DMS53 treated with DMSO at 0.1 percent for 48 hours (cell line): ENCODE data around the gene DIP2A.
A peak's percentile ranks its signal among the peaks of the same experiment; 100 is the strongest.

Experiments used
- DNase-seq: peaks from one replicate; lab custom pipeline; 2025; ENCODE audit not compliant: unreplicated experiment; lab: John Stamatoyannopoulos, UW

Gene DIP2A

DNA sequence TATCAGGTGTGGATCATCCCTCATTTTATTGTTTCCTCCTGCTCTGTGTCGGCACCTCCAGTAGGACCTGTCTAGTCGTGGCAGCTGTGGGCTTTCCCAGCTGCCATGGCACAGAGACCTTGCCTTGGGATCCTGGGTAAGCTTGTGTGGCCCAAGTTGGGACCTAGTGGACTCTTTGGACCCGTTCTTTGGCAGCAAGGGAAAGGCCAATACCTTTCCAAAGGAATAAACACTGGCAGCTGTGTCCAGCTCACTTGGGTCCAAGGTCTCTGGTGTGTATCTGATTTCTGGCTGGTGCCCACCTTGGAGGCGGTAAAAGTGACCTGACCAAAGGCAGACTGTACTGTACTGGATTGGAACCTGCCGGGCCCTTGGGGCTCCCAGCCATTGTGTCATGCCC, 21.8 kb downstream of the DIP2A start:
- no peak for DNase-seq

DNA sequence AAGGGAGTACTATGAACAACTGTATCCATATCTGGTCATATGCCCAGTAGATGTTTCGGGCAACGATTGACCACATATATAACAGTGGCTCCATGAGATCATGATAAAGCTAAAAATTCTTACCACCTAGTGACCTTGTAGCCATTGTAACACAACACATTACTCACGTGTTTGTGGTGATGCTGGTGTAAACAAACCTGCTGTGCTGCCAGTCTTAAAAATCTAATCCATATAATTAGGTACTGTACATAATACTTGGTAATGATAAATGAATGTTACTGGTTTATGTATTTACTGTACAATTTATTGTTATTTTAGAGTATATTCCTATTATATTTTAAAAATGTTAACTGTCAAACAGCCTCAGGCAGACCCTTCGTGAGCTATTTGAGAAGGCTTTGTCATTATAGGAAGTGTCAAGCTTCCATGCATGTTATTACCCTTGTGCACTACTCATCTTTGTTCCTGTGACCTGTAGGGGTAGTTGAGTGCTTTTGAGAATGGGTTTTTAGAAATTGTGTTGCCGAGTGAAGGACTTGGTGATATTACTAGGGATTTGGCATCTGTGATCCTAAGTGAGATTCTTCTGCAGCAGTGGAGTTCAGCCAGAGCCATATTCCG, 23.6 kb downstream of the DIP2A start:
- no peak for DNase-seq

DNA sequence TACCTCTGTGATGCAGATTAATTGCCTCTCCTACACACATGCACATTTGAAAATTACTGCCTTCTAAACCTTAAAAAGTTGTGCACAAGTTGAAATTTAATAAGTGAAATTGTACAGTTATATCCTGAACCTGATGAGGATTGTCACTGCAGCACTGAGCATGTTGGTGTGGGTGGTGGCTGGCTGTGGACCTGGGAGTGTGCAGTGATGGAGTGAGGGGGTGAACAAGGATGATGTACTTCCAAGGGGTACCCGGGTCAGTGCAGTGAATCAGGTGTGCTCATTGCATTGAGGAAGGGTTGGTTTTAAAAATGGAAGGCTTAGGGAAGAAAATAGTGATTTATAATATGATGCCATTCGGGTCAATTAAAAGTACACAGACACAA, 24.1 kb downstream of the DIP2A start:
- DNase-seq, result no peak

DNA sequence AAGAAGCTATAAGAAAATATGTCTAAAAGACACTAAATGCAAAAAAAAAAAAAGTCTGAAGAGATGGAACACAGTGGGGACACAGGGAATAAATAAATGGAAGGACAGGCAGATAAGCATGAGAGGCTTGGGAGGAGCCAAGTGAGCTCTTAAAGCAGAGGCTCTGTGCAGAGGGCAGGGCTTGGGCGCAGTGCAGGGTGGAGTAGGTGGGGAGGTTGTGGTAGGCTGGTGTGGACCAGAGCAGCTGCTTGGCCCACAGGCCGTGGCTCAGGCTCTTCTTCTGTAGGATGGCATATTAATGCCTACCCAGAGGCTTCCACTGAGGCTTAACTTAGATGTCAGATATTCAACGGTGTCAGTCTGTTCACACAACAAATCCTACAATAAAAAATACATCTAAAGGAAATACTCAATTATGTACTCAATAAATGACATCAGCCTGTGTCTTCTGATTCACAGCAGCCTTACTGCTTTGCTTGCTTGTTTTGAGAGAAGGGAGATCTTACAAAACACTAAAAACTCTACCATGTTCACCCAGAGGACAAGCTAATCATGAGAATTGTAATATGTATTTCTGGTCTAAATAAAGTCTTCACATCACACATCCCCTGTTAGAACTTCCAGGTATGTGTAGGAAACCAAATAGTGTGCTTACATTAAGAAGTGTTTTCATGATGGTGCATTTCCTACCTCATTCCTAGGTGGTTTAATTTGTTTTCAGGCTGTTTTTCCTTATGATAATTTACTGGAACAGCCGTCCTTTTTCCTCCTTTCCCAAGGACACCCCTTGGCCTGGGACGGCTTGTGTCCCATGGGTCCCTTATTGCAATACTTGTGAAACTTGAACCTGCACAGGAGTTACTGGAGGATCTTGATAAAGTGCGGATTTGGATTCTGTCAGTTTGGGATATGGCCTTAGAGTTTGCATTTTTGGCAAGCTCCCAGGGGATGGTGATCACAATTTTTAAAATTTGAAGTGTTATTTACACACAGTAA, 24.9 kb downstream of the DIP2A start:
- no peak for DNase-seq

DNA sequence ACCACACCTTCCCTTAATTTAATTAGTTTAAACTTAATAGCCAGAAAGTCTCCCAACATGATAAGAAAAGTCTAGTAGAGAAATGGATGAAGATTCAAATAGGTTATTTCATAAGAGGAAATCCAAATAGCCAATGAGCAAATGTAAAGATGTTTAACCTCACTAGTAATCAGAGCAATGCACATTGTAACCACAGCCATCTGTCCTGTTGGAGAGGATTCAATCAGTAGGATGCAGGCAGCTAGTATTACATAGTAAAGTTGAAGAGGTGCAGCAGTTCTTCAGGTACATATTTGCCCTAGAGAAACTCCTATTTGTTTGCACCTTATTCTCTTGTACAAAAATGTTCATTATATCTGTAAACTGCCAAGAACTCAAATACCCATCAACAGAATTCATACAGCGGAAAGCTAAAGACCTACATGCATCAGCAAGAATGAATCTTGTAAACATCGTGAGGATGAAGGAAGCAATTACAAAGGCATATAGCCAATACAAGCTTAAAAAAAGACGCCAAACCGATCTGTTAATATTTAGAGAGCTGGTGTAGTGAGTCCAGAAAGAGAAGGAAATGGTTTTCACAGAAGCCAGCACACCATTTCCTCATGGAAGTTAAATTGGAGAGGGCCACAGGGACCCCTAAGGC, 27.9 kb downstream of the DIP2A start:
- no peak for DNase-seq

DNA sequence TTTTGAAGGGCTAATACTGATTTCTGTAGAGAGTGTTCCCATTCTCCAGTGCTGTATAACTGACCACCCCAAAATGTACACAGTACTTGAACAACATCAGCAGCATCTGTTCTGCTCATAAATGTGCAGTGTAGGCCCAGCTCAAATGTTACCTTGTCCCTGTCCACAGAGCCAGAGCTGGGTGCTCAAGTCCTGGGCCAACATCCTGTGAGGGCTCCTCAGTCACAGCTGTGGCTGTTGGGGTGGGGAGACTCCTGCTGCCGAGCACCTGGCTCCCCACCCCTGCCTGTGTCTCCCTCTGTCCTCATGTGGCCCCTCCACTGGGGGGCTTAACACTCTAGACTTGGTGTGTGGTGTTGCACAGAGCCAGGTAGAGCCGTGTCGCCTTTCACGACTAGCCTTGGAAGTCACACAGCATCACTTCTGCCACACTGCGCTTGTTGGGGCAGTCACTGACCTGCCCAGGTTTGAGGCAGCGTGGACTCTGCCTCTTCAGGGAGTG, 30.5 kb downstream of the DIP2A start:
- DNase-seq, result no peak

DNA sequence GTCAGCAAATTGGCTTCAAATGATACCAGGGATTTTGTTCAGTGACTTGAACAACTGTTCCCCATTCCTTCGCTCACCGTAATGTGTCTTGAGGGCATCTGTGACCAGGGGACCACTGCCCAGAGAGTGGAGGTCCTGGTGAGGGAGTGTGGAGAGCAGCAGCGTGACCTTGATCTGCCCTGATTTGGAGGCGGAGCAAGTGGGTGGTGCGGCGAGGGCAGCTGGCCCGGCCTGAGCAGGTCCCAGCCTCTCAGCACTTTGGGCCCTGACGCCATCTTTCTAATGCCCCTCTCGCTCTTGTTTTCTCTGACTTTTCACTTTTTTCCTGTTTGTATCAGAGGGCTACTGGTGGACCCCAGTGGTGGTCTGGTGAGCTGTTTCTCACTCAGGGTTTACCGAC, 31.1 kb downstream of the DIP2A start:
- DNase-seq, result no peak

DNA sequence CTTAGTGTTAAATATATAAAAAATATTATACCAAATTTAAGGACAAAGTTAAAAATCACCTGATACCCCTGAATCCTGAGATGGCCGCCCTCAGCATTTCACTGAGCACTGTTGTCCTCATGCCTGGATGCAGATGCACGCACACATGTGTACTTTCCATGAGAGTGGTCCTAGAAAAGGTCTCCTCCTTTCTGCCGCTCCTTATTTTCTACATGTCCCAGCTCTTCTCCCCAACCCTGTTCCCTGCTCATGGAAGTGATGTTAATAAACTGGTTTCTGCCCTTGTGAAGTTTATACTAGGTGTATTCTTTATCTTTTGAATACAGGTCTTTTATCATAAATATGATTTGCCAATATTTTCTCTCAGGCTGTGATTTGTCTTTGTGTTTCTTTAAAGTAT, 32.9 kb downstream of the DIP2A start:
- DNase-seq, result no peak

DNA sequence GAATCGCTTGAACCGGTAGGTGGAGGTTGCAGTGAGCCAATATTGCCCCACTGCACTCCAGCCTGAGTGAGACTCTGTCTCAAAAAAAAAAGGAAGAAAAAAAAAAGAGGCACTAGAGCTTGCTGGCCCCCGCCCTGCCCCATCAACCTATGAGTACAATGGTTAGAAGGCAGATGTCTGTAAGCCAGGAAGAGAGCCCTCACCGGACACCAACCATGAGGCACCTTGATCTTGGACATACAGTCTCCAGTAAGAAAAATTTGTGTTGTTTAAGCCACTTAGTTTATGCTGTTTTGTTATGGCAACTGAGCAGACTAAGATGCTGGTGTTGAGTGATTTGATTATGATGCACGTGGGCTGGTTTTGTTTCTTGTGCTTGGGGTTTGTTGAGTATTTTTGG, 34.2 kb downstream of the DIP2A start:
- no peak for DNase-seq

DNA sequence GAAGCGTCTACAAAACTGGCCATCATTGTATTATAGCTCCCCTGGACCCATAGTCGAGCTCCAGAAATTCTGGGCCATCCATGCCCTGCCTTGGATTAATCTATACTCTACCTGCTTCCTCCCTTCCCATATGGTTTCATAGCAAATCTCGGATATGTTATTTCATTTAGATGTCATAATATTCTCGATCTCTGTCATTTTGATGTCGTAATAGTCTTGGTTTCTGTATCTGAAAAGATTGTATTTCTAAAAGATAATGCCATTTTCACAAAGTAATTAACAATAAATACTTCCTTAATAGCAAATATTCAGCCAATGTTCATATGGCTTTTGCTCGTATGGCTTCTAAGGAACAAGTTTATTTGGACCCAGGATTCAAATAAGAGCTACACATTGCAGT, 35.1 kb downstream of the DIP2A start:
- DNase-seq, result no peak

DNA sequence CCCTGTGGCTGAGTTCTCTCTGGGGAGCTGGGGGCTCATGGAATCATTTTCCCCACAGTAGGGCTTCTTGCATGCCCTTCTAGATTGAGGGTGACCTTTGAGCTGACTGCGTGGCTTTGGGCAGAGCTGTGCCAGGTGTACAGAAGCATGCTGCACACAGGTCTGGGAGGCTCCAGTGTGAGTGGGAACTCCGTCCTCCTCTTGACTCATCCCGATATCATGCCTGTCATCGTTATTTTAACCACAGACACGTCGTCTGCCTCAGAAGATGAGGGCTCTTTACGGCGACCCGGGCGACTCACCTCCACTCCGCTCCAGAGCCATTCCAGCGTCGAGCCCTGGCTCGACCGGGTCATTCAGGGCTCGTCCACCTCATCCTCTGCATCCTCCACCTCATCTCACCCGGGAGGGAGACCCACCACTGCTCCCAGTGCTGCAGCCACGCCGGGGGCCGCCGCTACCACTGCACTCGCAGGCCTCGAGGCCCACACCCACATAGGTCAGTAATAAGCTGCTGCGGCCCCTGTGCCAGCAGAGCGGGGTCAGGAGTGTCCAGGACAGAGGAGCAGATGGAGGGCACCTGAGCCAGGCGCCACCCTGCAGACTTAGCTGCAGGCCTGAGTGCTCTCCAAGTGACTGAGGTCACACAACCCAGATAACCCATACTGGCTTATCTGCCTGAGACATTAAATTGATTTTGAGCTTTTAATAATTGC, 39.8 kb downstream of the DIP2A start:
- DNase-seq, result no peak

DNA sequence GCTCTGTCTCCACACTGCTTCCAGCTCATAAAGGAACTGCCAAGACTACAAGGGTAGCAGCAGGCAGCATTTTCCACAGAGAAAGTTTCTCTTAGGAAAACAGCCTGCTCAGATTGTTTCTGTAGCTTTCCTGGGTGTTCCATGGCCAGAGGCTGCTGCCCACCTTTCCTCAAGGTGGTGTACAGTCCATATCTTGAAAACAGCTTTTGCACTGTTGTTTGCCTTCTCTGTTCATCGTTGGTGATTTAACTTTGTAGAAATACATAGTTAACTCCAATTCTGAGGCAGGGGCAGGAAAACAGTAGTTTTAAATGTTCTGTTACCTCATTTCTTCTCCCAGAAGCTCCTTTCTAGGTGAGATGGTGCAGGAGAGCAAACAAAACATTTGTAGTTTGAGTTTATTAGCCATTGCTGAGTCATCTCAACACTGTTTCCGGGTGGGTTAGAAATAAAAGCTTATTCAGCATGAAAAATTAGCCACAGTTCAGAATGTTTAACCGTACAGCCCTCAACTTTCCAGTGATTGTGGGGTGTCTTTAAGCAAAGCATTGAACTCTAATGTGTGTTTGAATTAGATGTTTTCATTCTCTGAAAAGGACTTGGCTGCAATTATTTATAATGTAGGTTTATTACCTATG, 41.7 kb downstream of the DIP2A start:
- DNase-seq, result peak; percentile 47

DNA sequence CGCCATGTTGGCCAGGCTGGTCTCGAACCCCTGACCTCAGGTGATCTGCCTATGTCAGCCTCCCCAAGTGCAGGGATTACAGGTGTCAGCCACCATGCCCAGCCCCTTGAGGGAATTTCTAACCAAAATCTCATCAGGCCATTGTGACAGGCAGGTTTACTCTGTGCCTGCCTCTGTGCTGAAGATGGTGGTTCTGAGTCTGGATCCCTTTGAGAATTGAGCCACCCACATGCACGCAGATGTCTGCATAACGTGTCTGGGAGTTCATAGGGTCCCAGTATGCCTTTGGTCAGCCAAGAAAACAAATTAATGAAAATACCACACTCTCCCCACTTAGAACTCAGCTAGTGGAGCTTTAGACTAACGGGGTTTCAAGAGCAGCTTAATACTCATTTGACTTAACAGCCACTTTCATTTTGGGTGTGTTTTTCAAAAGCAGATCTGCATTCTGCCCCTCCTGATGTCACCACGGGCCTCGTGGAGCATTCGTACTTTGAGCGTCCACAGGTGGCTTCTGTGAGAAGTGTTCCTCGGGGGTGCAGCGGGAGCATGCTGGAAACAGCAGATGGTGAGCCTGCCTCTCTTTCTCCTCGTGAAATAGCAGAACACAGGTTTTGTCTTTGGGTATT, 45.3 kb downstream of the DIP2A start:
- DNase-seq, result no peak

DNA sequence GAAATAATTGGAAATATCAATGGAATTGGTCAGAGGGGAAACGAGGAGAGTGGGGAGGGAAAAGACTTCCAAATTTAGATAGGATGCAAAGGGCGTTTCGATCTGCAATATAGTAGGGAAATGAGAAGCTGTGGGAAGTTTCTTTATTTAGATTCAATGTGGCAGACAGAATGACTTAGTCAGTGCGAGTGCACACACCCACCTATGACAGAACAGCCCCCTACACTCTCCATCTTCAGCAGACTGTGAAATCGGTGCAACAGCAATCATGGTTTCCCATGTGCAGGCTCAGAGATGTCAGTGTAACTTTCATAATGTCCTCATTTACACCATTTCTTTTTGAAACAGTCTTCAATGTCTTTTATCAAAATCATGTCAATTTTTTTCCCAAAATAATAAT, 46.0 kb downstream of the DIP2A start:
- no peak for DNase-seq

DNA sequence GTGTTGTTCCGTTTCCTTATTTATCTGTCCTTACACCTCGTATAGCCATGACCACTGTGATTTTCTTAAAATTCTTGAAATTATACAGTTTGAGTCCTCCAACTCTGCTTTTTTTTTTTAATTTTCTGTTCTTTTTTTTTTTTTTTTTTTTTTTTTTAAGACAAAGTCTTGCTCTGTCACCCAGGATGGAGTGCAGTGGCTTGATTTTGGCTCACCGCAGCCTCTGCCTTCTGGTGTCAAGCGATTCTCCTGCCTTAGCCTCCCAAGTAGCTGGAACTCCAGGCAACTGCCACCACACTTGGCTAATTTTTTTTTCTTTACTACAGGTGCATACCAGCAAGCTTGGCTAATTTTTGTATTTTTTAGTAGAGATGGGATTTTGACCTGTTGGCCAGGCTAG, 48.9 kb downstream of the DIP2A start:
- no peak for DNase-seq

DNA sequence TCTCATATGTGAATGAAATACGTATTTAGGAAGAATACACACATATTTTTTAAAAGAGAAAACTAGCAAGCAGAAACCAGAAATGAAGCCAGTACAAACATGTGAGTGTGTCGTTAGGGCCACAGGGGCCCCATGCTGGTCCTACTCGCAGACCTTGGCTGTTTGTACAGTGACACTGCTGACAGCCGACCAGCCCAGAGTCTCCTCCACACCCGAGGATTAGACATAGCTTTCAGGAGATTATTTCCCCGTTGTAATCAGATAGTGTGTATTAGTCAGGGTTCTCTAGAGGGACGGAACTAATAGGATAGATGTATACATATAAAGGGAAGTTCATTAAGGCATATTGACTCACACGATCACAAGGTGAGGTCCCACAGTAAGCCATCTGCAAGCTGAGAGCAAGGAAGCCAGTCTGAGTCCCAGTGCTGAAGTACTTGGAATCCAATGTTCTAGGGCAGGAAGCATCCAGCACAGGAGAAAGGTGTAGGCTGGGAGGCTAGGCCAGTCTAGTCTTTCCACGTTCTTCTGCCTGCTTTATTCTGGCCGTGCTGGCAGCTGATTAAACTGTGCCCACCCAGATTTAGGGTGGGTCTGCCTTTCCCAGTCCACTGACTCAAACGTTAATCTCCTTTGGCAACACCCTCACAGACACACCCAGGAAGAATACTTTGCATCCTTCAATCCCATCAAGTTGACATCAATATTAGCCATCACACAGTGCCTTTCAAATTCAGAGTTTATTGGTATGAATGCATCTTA, 51.2 kb downstream of the DIP2A start:
- no peak for DNase-seq

DNA sequence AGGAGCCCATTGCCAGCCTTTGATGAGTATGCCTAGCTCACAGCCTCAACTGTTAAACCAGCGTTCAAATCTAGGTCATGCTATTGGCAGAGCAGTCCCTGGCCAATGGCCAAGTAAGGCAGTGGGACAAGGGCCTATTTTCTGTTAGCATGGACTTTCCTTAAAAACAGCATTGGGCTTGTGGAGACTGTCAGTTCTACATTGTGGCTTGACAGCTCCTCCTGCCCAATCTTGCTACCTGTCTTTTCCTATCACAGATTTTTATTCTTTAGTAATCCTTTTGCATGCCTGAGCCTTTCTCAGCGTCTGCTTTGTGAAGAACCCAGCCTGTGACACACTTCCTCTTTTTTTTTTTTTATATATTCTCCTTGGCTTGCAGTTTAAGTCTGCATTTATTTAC, 56.4 kb downstream of the DIP2A start:
- no peak for DNase-seq

DNA sequence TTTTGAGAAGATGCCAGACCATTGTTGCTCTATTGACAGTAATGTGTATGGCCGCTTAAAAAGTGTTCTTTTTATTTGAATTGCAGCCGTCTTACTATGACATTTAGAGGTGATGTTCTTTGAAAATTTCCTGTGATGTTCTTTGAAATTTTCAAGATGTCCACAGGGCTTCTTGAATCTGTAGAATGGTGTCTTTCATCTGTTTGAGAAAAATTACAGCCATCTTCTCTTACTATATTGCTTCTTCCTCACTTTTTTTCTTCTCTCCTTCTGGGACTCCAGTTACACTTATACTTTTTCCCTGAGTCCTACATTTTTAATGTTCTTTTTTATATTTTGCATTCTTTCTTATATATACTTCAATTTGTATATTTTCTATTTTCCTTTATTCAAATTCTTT, 57.4 kb downstream of the DIP2A start:
- no peak for DNase-seq

DNA sequence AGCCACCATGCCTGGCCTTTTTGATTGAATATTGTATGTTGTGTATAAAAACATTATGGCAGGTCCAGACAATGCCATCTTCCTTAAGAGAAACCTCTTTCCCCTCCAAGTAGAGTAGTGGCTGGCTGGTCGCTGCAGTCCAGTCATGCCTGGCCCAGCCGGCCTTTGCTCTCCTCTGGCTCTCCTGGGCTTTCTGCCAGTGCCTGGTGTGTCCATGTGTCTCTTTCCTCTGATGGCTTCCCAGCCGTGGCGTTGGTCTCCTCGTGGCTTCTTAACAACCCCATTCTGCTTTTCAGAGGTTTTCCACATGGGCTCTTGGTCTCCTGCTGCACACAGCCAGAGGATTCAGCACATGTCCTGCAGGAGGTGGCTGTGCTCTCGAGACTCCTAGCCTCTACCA, 58.7 kb downstream of the DIP2A start:
- DNase-seq, result no peak
